GM12878 (cell line): ENCODE measurements around the gene POU1F1. TPM values are rescaled to one million over a fixed set of nuclear protein-coding genes. Genes with fewer than 3 reads are reported as not detected.

ENCODE experiments used
- ATAC-seq: fragments of 200-7000 bp; cut with Tn5 transposase; 3 replicates; pipeline ENCODE4 v1.9.1; 2020; ENCODE audit warnings: mild to moderate bottlenecking, moderate library complexity
- BruUV-seq: library from RNA; stranded (reverse); fragments of 400-500 nt; replicated peaks from 2 replicates; lab custom pipeline; 2021; lab: Mats Ljungman, UMichigan
- CTCF ChIA-PET: fragments of 300-600 bp; sonication (Branson Sonifier 250); formaldehyde crosslinking; extraction: SDS; loops from one replicate; lab custom pipeline; 2021; ENCODE audit warnings: inconsistent platforms; lab: Yijun Ruan, JAX
- POLR2A ChIA-PET: fragments of 350-600 bp; formaldehyde crosslinking; extraction: SDS; loops from one replicate; lab custom pipeline; 2021; ENCODE audit warnings: inconsistent platforms; lab: Charles Lee
- RAD21 ChIA-PET: fragments of 300-600 bp; sonication (Branson Sonifier 250); formaldehyde crosslinking; loops from one replicate; lab custom pipeline; 2023; ENCODE audit warnings: antibody characterized with exemption; ENCODE audit not compliant: unreplicated experiment; lab: Charles Lee
- SMC1A ChIA-PET: fragments of 300-600 bp; sonication (Branson Sonifier 250); formaldehyde crosslinking; loops from one replicate; lab custom pipeline; 2023; ENCODE audit not compliant: unreplicated experiment, uncharacterized antibody; lab: Charles Lee
- DNase-seq: peaks from one replicate; pipeline ENCODE4 v3.0.0-alpha.2; 2011; ENCODE audit warnings: low read depth, low spot score
- FAIRE-seq: peaks from 3 replicates; lab custom pipeline; 2011; peaks lifted over from hg19 to GRCh38; lab: Jason Lieb, UNC
- H2AFZ ChIP-seq: 2 replicates; pipeline ENCODE4 v1.6.0; 2011; ENCODE audit warnings: low read depth, low read length, control low read depth; ENCODE audit not compliant: control insufficient read depth
- H3K27ac ChIP-seq: 2 replicates; pipeline ENCODE4 v1.5.1; 2011; ENCODE audit warnings: control low read depth; ENCODE audit not compliant: control insufficient read depth, insufficient read depth
- H3K27me3 ChIP-seq, 2 experiments: replicated peaks in 1 of 2; 2 replicates each; pipeline versions ENCODE4 v1.6.0 to v1.6.1; 2011; ENCODE audit warnings: low read length in 1 of 2; ENCODE audit not compliant: control insufficient read depth in 2 of 2, insufficient read depth in 2 of 2
- H3K36me3 ChIP-seq, 2 experiments: 2 replicates each; pipeline ENCODE4 v1.5.1; 2011; ENCODE audit warnings: low read length in 1 of 2; ENCODE audit not compliant: control insufficient read depth in 2 of 2, insufficient read depth in 2 of 2
- H3K4me1 ChIP-seq: 2 replicates; pipeline ENCODE4 v1.6.1; 2011; ENCODE audit warnings: mild to moderate bottlenecking, low read length, moderate library complexity, mixed read lengths; ENCODE audit not compliant: control insufficient read depth, insufficient read depth
- H3K4me2 ChIP-seq: 2 replicates; pipeline ENCODE4 v1.6.0; 2011; ENCODE audit warnings: control low read depth; ENCODE audit not compliant: control insufficient read depth, insufficient read depth
- H3K4me3 ChIP-seq: fragments of 200-600 bp; sonication (generic); 2 replicates; pipeline ENCODE4 v1.5.1; 2016
- H3K79me2 ChIP-seq: 2 replicates; pipeline ENCODE4 v1.6.0; 2011; ENCODE audit warnings: low read length; ENCODE audit not compliant: control insufficient read depth, insufficient read depth
- H3K9ac ChIP-seq: 2 replicates; pipeline ENCODE4 v1.8.0; 2011; ENCODE audit warnings: low read length, control low read depth, mixed read lengths; ENCODE audit not compliant: control insufficient read depth, insufficient read depth
- H3K9me3 ChIP-seq: replicated peaks from 3 replicates; pipeline ENCODE4 v1.5.1; 2011; ENCODE audit warnings: mild to moderate bottlenecking, low read length; ENCODE audit not compliant: control insufficient read depth, insufficient read depth
- H4K20me1 ChIP-seq: 2 replicates; pipeline ENCODE4 v1.6.0; 2011; ENCODE audit not compliant: control insufficient read depth, insufficient read depth
- CHD1 ChIP-seq: IDR thresholded peaks from 2 replicates; pipeline ENCODE4 v1.6.1; 2012; ENCODE audit warnings: low read depth, low read length, improper control_type of control experiment
- CREM ChIP-seq: IDR thresholded peaks from 2 replicates; pipeline ENCODE4 v1.6.1; 2014; ENCODE audit warnings: antibody characterized with exemption, low read depth
- ESRRA ChIP-seq: IDR thresholded peaks from 2 replicates; pipeline ENCODE4 v1.6.1; 2012; ENCODE audit warnings: mild to moderate bottlenecking, low read length, improper control_type of control experiment
- GABPA ChIP-seq: IDR thresholded peaks from 2 replicates; pipeline ENCODE4 v1.6.1; 2014; ENCODE audit warnings: antibody characterized with exemption, low read depth, mild to moderate bottlenecking, inconsistent platforms
- HCFC1 ChIP-seq: fragments of 150-350 bp; IDR thresholded peaks from 2 replicates; pipeline ENCODE4 v1.6.1; 2014; ENCODE audit warnings: low read length
- MTA2 ChIP-seq: fragments of 450-650 bp; IDR thresholded peaks from 2 replicates; pipeline ENCODE4 v1.6.1; 2016; ENCODE audit warnings: low read depth, mild to moderate bottlenecking, moderate library complexity
- SMARCA5 ChIP-seq: fragments of 450-650 bp; IDR thresholded peaks from 2 replicates; pipeline ENCODE4 v1.6.1; 2017; ENCODE audit warnings: mild to moderate bottlenecking
- WGBS: methylation state at CpG from one replicate; pipeline ENCODE4 v1.1.6; 2016; ENCODE audit warnings: low lambda C conversion rate; ENCODE audit not compliant: insufficient replicate concordance, insufficient coverage; ENCODE audit errors: missing lambda C conversion rate; 5-methylcytosine and 5-hydroxymethylcytosine counted together
- in situ Hi-C: fragments of 300-500 bp; cut with MboI; formaldehyde crosslinking; loops from 9 replicates; pipeline ENCODE4 v1.14.3; 2018; ENCODE audit warnings: mixed read lengths
- intact Hi-C: fragments of 100-400 bp; cut with micrococcal nuclease; formaldehyde crosslinking; loops from one replicate; pipeline ENCODE4 v1.14.2; 2022; ENCODE audit not compliant: unreplicated experiment
- polyA plus RNA-seq, 11 experiments: library from polyadenylated mRNA; depleted of rRNA in 4 of 11; unstranded in 6 of 11; stranded (reverse) in 5 of 11; fragments of >200 nt; fragmentation: Nextera tagmentation in 4 of 11; fragmentation: Illumina TruSeq in 1 of 11; extraction: Ambion mirVana in 4 of 11; extraction: Trizol in 1 of 11; gene quantifications; 1 replicate in 1 of 11; 2 replicates in 10 of 11; pipeline versions ENCODE4 v1.2.1 to v1.2.3, GENCODE V29; 2011 to 2016; ENCODE audit warnings: inconsistent platforms in 2 of 11, missing spikeins in 2 of 11, low read depth in 1 of 11
- total RNA-seq, 4 experiments: library from RNA; depleted of rRNA in 3 of 4; stranded (reverse); fragments of >200 nt in 3 of 4; fragmentation: Illumina TruSeq in 1 of 4; extraction: Trizol in 1 of 4; gene quantifications; 2 replicates each; pipeline versions ENCODE4 v1.2.1 to v1.2.3, GENCODE V29; 2013 to 2021
- TF ChIP-seq, protein P1 (sequence below): fragments of 450-650 bp; IDR thresholded peaks from 2 replicates; pipeline ENCODE4 v1.6.1; 2016; ENCODE audit warnings: mild to moderate bottlenecking, moderate library complexity, borderline replicate concordance
- TF ChIP-seq, protein P2 (sequence below): fragments of 450-650 bp; IDR thresholded peaks from 2 replicates; pipeline ENCODE4 v1.6.1; 2017; ENCODE audit warnings: low read depth, mild to moderate bottlenecking, moderate library complexity
- TF ChIP-seq, protein P3 (sequence below): fragments of 450-650 bp; IDR thresholded peaks from 2 replicates; pipeline ENCODE4 v1.6.1; 2017; ENCODE audit warnings: mild to moderate bottlenecking

Gene POU1F1
- total and polyA plus RNA-seq, 10 of the 15 experiments (the other 5 are each of a cell fraction or from before 2014, with no cell fraction given) = 0.04 TPM; not detected in 9

DNA sequence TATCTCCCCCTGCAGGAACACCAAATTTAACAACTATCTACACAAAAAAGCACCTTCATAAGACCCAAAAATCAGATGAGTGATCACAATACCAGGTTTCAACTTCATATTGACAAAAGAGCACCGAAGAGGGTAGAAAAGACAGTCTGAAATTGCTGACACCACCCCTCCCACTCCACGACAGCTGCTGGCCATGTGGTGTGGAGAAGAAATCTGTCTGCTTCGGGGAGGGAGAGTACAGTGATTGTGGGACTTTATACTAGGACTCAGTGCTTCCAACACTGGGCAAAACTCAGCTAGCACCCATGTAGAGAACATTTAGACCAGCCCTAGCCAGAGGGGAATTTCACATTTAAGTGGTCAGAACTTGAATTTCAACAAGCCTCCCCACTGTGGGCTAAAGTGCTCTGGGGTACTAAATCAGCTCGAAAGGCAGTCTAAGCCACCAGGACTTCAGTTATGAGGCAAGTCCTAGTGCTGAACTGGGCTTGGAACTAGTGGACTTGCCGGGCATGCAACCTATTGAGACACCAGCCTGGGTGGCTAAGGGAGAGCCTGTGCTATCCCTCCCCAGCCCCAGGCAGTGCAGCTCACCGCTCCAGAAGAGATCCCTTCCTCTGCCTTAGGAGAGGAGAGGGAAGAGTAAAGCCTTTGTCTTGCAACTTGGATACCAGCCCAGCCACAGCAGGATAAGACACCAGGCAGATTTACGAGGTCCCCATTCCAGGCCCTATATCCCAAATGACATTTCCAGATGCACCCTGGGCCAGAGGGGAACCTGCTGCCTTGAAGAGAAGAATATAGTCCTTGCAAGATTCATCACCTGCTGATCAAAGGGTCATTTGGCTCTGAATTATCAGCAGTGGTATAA lies 44.6 kb upstream of the POU1F1 start:
- Histone ChIP-seq H3K4me1 (no peaks in the 10 kb centered on the region), H3K27me3 (no peaks in the 10 kb centered on the region), H3K4me3 (no peak overlapping the region), H3K27ac (no peak overlapping the region), H3K4me2 (no peak overlapping the region), H3K36me3 (no peaks in the 10 kb centered on the region), H2AFZ (no peak overlapping the region), H3K79me2 (no peaks in the 10 kb centered on the region), H3K9ac (no peak overlapping the region), H4K20me1 (no peaks in the 10 kb centered on the region), H3K9me3 (no peaks in the 10 kb centered on the region)
- intact Hi-C loops = no loop called here
- no peak for FAIRE-seq
- SMC1A ChIA-PET = no interaction called here
- POLR2A ChIA-PET = no interaction called here
- in situ Hi-C loops = no loop called here
- BruUV-seq = no TSS peak
- DNase-seq = no peak
- RAD21 ChIA-PET = no interaction called here
- no peak for ATAC-seq
- WGBS = 8% methylated on average over 7 of the region's 7 CpGs
- TF ChIP-seq GABPA (no peak), HCFC1 (no peak), MTA2 (no peak), CHD1 (no peak), CREM (no peak), ESRRA (no peak), SMARCA5 (no peak)
- TF ChIP-seq, protein P1, sequence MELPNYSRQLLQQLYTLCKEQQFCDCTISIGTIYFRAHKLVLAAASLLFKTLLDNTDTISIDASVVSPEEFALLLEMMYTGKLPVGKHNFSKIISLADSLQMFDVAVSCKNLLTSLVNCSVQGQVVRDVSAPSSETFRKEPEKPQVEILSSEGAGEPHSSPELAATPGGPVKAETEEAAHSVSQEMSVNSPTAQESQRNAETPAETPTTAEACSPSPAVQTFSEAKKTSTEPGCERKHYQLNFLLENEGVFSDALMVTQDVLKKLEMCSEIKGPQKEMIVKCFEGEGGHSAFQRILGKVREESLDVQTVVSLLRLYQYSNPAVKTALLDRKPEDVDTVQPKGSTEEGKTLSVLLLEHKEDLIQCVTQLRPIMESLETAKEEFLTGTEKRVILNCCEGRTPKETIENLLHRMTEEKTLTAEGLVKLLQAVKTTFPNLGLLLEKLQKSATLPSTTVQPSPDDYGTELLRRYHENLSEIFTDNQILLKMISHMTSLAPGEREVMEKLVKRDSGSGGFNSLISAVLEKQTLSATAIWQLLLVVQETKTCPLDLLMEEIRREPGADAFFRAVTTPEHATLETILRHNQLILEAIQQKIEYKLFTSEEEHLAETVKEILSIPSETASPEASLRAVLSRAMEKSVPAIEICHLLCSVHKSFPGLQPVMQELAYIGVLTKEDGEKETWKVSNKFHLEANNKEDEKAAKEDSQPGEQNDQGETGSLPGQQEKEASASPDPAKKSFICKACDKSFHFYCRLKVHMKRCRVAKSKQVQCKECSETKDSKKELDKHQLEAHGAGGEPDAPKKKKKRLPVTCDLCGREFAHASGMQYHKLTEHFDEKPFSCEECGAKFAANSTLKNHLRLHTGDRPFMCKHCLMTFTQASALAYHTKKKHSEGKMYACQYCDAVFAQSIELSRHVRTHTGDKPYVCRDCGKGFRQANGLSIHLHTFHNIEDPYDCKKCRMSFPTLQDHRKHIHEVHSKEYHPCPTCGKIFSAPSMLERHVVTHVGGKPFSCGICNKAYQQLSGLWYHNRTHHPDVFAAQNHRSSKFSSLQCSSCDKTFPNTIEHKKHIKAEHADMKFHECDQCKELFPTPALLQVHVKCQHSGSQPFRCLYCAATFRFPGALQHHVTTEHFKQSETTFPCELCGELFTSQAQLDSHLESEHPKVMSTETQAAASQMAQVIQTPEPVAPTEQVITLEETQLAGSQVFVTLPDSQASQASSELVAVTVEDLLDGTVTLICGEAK = no peak
- TF ChIP-seq, protein P2, sequence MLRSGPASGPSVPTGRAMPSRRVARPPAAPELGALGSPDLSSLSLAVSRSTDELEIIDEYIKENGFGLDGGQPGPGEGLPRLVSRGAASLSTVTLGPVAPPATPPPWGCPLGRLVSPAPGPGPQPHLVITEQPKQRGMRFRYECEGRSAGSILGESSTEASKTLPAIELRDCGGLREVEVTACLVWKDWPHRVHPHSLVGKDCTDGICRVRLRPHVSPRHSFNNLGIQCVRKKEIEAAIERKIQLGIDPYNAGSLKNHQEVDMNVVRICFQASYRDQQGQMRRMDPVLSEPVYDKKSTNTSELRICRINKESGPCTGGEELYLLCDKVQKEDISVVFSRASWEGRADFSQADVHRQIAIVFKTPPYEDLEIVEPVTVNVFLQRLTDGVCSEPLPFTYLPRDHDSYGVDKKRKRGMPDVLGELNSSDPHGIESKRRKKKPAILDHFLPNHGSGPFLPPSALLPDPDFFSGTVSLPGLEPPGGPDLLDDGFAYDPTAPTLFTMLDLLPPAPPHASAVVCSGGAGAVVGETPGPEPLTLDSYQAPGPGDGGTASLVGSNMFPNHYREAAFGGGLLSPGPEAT = no peak
- TF ChIP-seq, protein P3, sequence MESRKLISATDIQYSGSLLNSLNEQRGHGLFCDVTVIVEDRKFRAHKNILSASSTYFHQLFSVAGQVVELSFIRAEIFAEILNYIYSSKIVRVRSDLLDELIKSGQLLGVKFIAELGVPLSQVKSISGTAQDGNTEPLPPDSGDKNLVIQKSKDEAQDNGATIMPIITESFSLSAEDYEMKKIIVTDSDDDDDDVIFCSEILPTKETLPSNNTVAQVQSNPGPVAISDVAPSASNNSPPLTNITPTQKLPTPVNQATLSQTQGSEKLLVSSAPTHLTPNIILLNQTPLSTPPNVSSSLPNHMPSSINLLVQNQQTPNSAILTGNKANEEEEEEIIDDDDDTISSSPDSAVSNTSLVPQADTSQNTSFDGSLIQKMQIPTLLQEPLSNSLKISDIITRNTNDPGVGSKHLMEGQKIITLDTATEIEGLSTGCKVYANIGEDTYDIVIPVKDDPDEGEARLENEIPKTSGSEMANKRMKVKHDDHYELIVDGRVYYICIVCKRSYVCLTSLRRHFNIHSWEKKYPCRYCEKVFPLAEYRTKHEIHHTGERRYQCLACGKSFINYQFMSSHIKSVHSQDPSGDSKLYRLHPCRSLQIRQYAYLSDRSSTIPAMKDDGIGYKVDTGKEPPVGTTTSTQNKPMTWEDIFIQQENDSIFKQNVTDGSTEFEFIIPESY = no peak
- CTCF ChIA-PET = interaction anchor here (1.0 kb wide), 1 partner anchor 9 kb away, joined by 3 read pairs; no protein-coding TSS in a partner anchor
